HCT116 (cell line): Measurements from ENCODE around the gene ATG3. TPM values are rescaled to one million over a fixed set of nuclear protein-coding genes. Genes with fewer than 3 reads are reported as not detected.

Experiments
- ATAC-seq: fragments of 200-7000 bp; cut with Tn5 transposase; 2 replicates; pipeline ENCODE4 v1.9.1; 2020; ENCODE audit warnings: mild to moderate bottlenecking, moderate library complexity
- BruUV-seq: library from RNA; stranded (reverse); fragments of 400-500 nt; replicated peaks from 2 replicates; lab custom pipeline; 2021; lab: Mats Ljungman, UMichigan
- CTCF ChIA-PET: fragments of 300-600 bp; sonication (Branson Sonifier 250); formaldehyde crosslinking; loops from one replicate; lab custom pipeline; 2021; ENCODE audit warnings: antibody characterized with exemption; lab: Charles Lee
- POLR2A ChIA-PET: fragments of 300-600, 350-600 bp; sonication (Branson Sonifier 250); formaldehyde crosslinking; loops from one replicate; lab custom pipeline; 2021; ENCODE audit warnings: antibody characterized with exemption; lab: Charles Lee
- RAD21 ChIA-PET, 2 experiments: fragments of 300-600 bp; sonication (Branson Sonifier 250); formaldehyde crosslinking; loops; one replicate each; lab custom pipeline; 2023; ENCODE audit warnings: low total read pairs in 2 of 2; ENCODE audit not compliant: uncharacterized antibody in 2 of 2, unreplicated experiment in 2 of 2, low non-redundant PET in 1 of 2; lab: Charles Lee
- DNase-seq: peaks from one replicate; pipeline ENCODE4 v3.0.0-alpha.2; 2010; ENCODE audit warnings: low read depth, low spot score
- H2AFZ ChIP-seq: fragments of 200-600 bp; shearing (Covaris generic), sonication (generic); 2 replicates; pipeline ENCODE4 v1.6.1; 2017; ENCODE audit warnings: low read depth, mixed run types, mixed read lengths, antibody characterized with exemption, low read length; ENCODE audit not compliant: poor library complexity, severe bottlenecking
- H3K27ac ChIP-seq: 2 replicates; pipeline ENCODE4 v1.5.1; 2012; ENCODE audit warnings: low read depth, low read length
- H3K27me3 ChIP-seq: fragments of 200-600 bp; sonication (generic); 2 replicates; pipeline ENCODE4 v1.6.1; 2016; ENCODE audit warnings: mixed run types, low read length, mixed read lengths; ENCODE audit not compliant: insufficient read depth
- H3K36me3 ChIP-seq, 2 experiments: fragments of 200-500 bp in 1 of 2; fragments of 200-600 bp in 1 of 2; sonication (Bioruptor generic) in 1 of 2; sonication (generic) in 1 of 2; 2 replicates each; pipeline versions ENCODE4 v1.5.1 to v1.6.1; 2014 to 2016; ENCODE audit warnings: low read length in 2 of 2, inconsistent platforms in 1 of 2, mixed read lengths in 1 of 2, mixed run types in 1 of 2; ENCODE audit not compliant: insufficient read depth in 2 of 2, control insufficient read depth in 1 of 2
- H3K4me1 ChIP-seq, 2 experiments: fragments of 200-600 bp in 1 of 2; sonication (generic) in 1 of 2; 2 replicates each; pipeline versions ENCODE4 v1.5.1 to v1.6.1; 2012 to 2017; ENCODE audit warnings: low read length in 2 of 2, inconsistent platforms in 1 of 2, mild to moderate bottlenecking in 1 of 2, mixed read lengths in 1 of 2, mixed run types in 1 of 2, moderate library complexity in 1 of 2; ENCODE audit not compliant: insufficient read depth in 2 of 2, control insufficient read depth in 1 of 2
- H3K4me2 ChIP-seq: fragments of 200-600 bp; sonication (generic); 2 replicates; pipeline ENCODE4 v1.6.1; 2017; ENCODE audit warnings: mixed run types, low read length, mixed read lengths
- H3K4me3 ChIP-seq, 2 experiments: fragments of 200-600 bp in 1 of 2; sonication (generic) in 1 of 2; replicated peaks in 1 of 2; 2 replicates each; pipeline ENCODE4 v1.5.1; 2011 to 2016; ENCODE audit warnings: low read length in 2 of 2, control low read depth in 1 of 2, low read depth in 1 of 2, mild to moderate bottlenecking in 1 of 2, mixed read lengths in 1 of 2, mixed run types in 1 of 2
- H3K79me2 ChIP-seq: fragments of 200-600 bp; sonication (generic); 2 replicates; pipeline ENCODE4 v1.6.1; 2017; ENCODE audit warnings: mild to moderate bottlenecking, mixed run types, low read length, moderate library complexity, mixed read lengths; ENCODE audit not compliant: insufficient read depth
- H3K9ac ChIP-seq: fragments of 200-600 bp; sonication (generic); 2 replicates; pipeline ENCODE4 v1.6.1; 2016; ENCODE audit warnings: low read length, mixed read lengths
- H3K9me2 ChIP-seq: fragments of 200-600 bp; sonication (generic), shearing (Covaris generic); 2 replicates; pipeline ENCODE4 v1.6.1; 2017; ENCODE audit warnings: mixed run types, mild to moderate bottlenecking, moderate library complexity; ENCODE audit not compliant: insufficient read depth
- H3K9me3 ChIP-seq, 2 experiments: fragments of 200-500 bp in 1 of 2; fragments of 200-600 bp in 1 of 2; sonication (Bioruptor generic) in 1 of 2; sonication (generic) in 1 of 2; 2 replicates each; pipeline ENCODE4 v1.6.1; 2014 to 2017; ENCODE audit warnings: low read length in 2 of 2, mixed read lengths in 2 of 2, inconsistent platforms in 1 of 2, low read depth in 1 of 2, mild to moderate bottlenecking in 1 of 2, mixed run types in 1 of 2, moderate library complexity in 1 of 2; ENCODE audit not compliant: control insufficient read depth in 1 of 2, insufficient read depth in 1 of 2
- H4K20me1 ChIP-seq: fragments of 200-600 bp; sonication (generic), shearing (Covaris generic); 2 replicates; pipeline ENCODE4 v1.6.1; 2017; ENCODE audit warnings: mixed run types, mild to moderate bottlenecking, moderate library complexity; ENCODE audit not compliant: insufficient read depth
- ATF3 ChIP-seq: IDR thresholded peaks from 2 replicates; pipeline ENCODE4 v1.6.1; 2012
- CEBPB ChIP-seq: IDR thresholded peaks from 2 replicates; pipeline ENCODE4 v1.6.1; 2012; ENCODE audit warnings: low read depth
- CTCF ChIP-seq, 3 experiments: fragments of 200-600 bp in 1 of 3; sonication (generic) in 1 of 3; IDR thresholded peaks in 2 of 3; conservative IDR thresholded peaks in 1 of 3; 2 replicates each; pipeline ENCODE4 v1.5.1; 2012 to 2017; ENCODE audit warnings: low read depth in 2 of 3, low read length in 2 of 3, antibody characterized with exemption in 1 of 3, borderline replicate concordance in 1 of 3, control low read depth in 1 of 3, mild to moderate bottlenecking in 1 of 3, mixed read lengths in 1 of 3, mixed run types in 1 of 3, moderate library complexity in 1 of 3; ENCODE audit not compliant: insufficient read depth in 1 of 3
- EZH2 ChIP-seq: fragments of 200-600 bp; sonication (generic); IDR thresholded peaks from 2 replicates; pipeline ENCODE4 v1.6.1; 2017; ENCODE audit warnings: antibody characterized with exemption, mixed run types
- EZH2phosphoT487 ChIP-seq: fragments of 200-600 bp; IDR thresholded peaks from 2 replicates; pipeline ENCODE4 v1.6.1; 2018; ENCODE audit warnings: antibody characterized with exemption, borderline replicate concordance
- FOSL1 ChIP-seq: IDR thresholded peaks from 2 replicates; pipeline ENCODE4 v1.6.1; 2012; ENCODE audit warnings: low read depth
- JUND ChIP-seq: IDR thresholded peaks from 2 replicates; pipeline ENCODE4 v1.6.1; 2012
- MAX ChIP-seq: IDR thresholded peaks from 2 replicates; pipeline ENCODE4 v1.6.1; 2012
- POLR2AphosphoS5 ChIP-seq: IDR thresholded peaks from 2 replicates; pipeline ENCODE4 v1.6.1; 2011; ENCODE audit warnings: mild to moderate bottlenecking, low read depth, low read length, moderate library complexity
- SIN3A ChIP-seq: IDR thresholded peaks from 2 replicates; pipeline ENCODE4 v1.6.1; 2012; ENCODE audit warnings: low read depth
- SRF ChIP-seq: IDR thresholded peaks from 2 replicates; pipeline ENCODE4 v1.6.1; 2012; ENCODE audit warnings: low read depth
- TCF7L2 ChIP-seq: IDR thresholded peaks from 2 replicates; pipeline ENCODE4 v1.7.0; 2011; ENCODE audit warnings: borderline replicate concordance, inconsistent platforms; ENCODE audit not compliant: insufficient read depth, insufficient read length; ENCODE audit errors: extremely low read depth
- YY1 ChIP-seq: IDR thresholded peaks from 2 replicates; pipeline ENCODE4 v1.6.1; 2011; ENCODE audit warnings: low read length, low read depth, moderate library complexity, mild to moderate bottlenecking; ENCODE audit not compliant: insufficient replicate concordance; ENCODE audit errors: extremely low read depth
- ZFX ChIP-seq: fragments of 450-650 bp; IDR thresholded peaks from 2 replicates; pipeline ENCODE4 v1.6.1; 2017
- ZNF274 ChIP-seq: fragments of 200-500 bp; sonication (Bioruptor generic); IDR thresholded peaks from 2 replicates; pipeline ENCODE4 v1.6.1; 2014; ENCODE audit warnings: mild to moderate bottlenecking, low read depth, low read length, inconsistent platforms
- intact Hi-C: fragments of 100-400 bp; cut with micrococcal nuclease; formaldehyde crosslinking; loops from 2 replicates; pipeline ENCODE4 v1.10.0; 2022
- total RNA-seq: library from RNA; stranded (reverse); gene quantifications from one replicate; pipeline ENCODE4 v1.2.1, GENCODE V29; 2021; ENCODE audit not compliant: unreplicated experiment

The ATG3 gene
- total RNA-seq, 1 experiment from 2014 or later = 56.4 TPM

GRCh38 chr3:112560721-112561483 is 860 bp downstream of the ATG3 start:
- Histone ChIP-seq H3K27me3 (no peaks in the 10 kb centered on the region), H3K4me2 (peak overlapping the region; percentile 81), H3K9me3 (no peaks in the 10 kb centered on the region), H3K27ac (peak overlapping the region; percentile 75), H3K79me2 (peaks cover 41% of the 10 kb centered on the region), H3K9ac (peak overlapping the region; percentile 81), H3K9me2 (no peaks in the 10 kb centered on the region), H3K4me1 (peaks cover 9 to 11% of the 10 kb centered on the region in 2 experiments; a peak in 3 of 4 replicates), H3K4me3 (peak overlapping the region; percentile 80 to 94), H4K20me1 (no peaks in the 10 kb centered on the region), H3K36me3 (no peaks in the 10 kb centered on the region), H2AFZ (peak overlapping the region; percentile 41)
- intact Hi-C loops = loop anchor here (5.0 kb wide), 1 partner anchor 431 kb away; the partner anchor contains the start of gene GTPBP8
- DNase-seq = peak; percentile 64
- TF ChIP-seq ZFX (peak; percentile 43; the same call in 1 of the 2 replicates), JUND (no peak)
- POLR2A ChIA-PET = interaction anchor here (1.5 to 1.6 kb wide), 2 partner anchors 26 to 79 kb away, joined by 3 read pairs; no protein-coding TSS in a partner anchor
- RAD21 ChIA-PET = no interaction called here
- peak; percentile 34 for ATAC-seq
- CTCF ChIA-PET = interaction anchor here (1.7 kb wide), 1 partner anchor 449 kb away, joined by 4 read pairs; no protein-coding TSS in a partner anchor
- BruUV-seq = TSS peak; percentile 54

- ATAC-seq (no peak), DNase-seq (no peak)
- peaks cover 47% of the 10 kb centered on the region for H3K79me2 ChIP-seq
- ChIA-PET CTCF (interaction anchor here (1.7 kb wide), 1 partner anchor 449 kb away, joined by 4 read pairs; no protein-coding TSS in a partner anchor), POLR2A (no interaction called here), RAD21 (no interaction called here)
- peak overlapping the region; percentile 80 to 94 for H3K4me3 ChIP-seq
- H3K9me2 ChIP-seq = no peaks in the 10 kb centered on the region
- H2AFZ ChIP-seq = no peak overlapping the region
- no peaks in the 10 kb centered on the region for H3K27me3 ChIP-seq
- H3K9ac ChIP-seq = peak overlapping the region; percentile 81
- H4K20me1 ChIP-seq = no peaks in the 10 kb centered on the region
- peak overlapping the region; percentile 81 for H3K4me2 ChIP-seq
- no TSS peak for BruUV-seq
- H3K27ac ChIP-seq = no peak overlapping the region; the same call in 1 of the 2 replicates
- H3K9me3 ChIP-seq = no peaks in the 10 kb centered on the region
- intact Hi-C loops = loop anchor here (5.0 kb wide), 1 partner anchor 432 kb away; the partner anchor contains the start of gene GTPBP8
- no peak for TF ChIP-seq SRF
- TF ChIP-seq MAX = no peak
- TF ChIP-seq POLR2AphosphoS5 = no peak
- TF ChIP-seq ATF3 = no peak
- TF ChIP-seq CEBPB = no peak
- TF ChIP-seq EZH2 = no peak
- no peak for TF ChIP-seq FOSL1
- TF ChIP-seq TCF7L2 = no peak
- no peak for TF ChIP-seq ZNF274
- TF ChIP-seq CTCF (IDR thresholded peaks at IDR 0.05 in 2 of 3, conservative IDR thresholded peaks at IDR 0.05 in 1 of 3; ENCODE audit: borderline replicate concordance in 1 of 3, insufficient read depth in 1 of 3, low read depth in 2 of 3, low read length in 2 of 3) = no peak
- no peak for TF ChIP-seq YY1
- no peak for TF ChIP-seq SIN3A
- no peak for TF ChIP-seq EZH2phosphoT487
- H3K4me1 ChIP-seq = peaks cover 9 to 11% of the 10 kb centered on the region in 2 experiments; a peak in 3 of 4 replicates
- H3K36me3 ChIP-seq = no peaks in the 10 kb centered on the region
Observed at GRCh38 chr3:112560307-112560706, 1.5 kb downstream of the ATG3 start.
